HUES48 (cell line): ENCODE data around the gene ADARB2.

Experiments used
- H3K27ac ChIP-seq: one replicate; pipeline ENCODE4 v1.7.0; 2013; ENCODE audit warnings: low read depth, low read length, inconsistent platforms
- H3K27me3 ChIP-seq: 2 replicates; pipeline ENCODE4 v1.6.1; 2013; ENCODE audit warnings: mild to moderate bottlenecking, low read length; ENCODE audit not compliant: control insufficient read depth, insufficient read depth
- H3K36me3 ChIP-seq: 2 replicates; pipeline ENCODE4 v1.6.1; 2013; ENCODE audit warnings: low read length; ENCODE audit not compliant: control insufficient read depth, insufficient read depth
- H3K4me1 ChIP-seq: 2 replicates; pipeline ENCODE4 v1.6.1; 2013; ENCODE audit warnings: mild to moderate bottlenecking, low read length; ENCODE audit not compliant: control insufficient read depth, insufficient read depth
- H3K4me3 ChIP-seq: 2 replicates; pipeline ENCODE4 v1.5.1; 2013; ENCODE audit warnings: mild to moderate bottlenecking, low read depth, low read length
- H3K9ac ChIP-seq: 2 replicates; pipeline ENCODE4 v1.6.1; 2013; ENCODE audit warnings: mild to moderate bottlenecking, low read depth, low read length, moderate library complexity
- H3K9me3 ChIP-seq: 2 replicates; pipeline ENCODE4 v1.6.1; 2013; ENCODE audit warnings: low read length; ENCODE audit not compliant: control insufficient read depth, insufficient read depth

ADARB2 gene

GRCh38 chr10:1535301-1535965 lies 201.9 kb downstream of the ADARB2 start:
- no peaks in the 10 kb centered on the region for H3K9me3 ChIP-seq
- H3K27me3 ChIP-seq = no peaks in the 10 kb centered on the region
- H3K4me1 ChIP-seq = no peaks in the 10 kb centered on the region
- H3K36me3 ChIP-seq = no peaks in the 10 kb centered on the region
- H3K9ac ChIP-seq = no peak overlapping the region
- no peak overlapping the region for H3K4me3 ChIP-seq
- no peak overlapping the region for H3K27ac ChIP-seq

GRCh38 chr10:1534820-1535219 lies 202.5 kb downstream of the ADARB2 start:
- H3K9me3 ChIP-seq = no peaks in the 10 kb centered on the region
- H3K4me3 ChIP-seq = no peak overlapping the region
- H3K9ac ChIP-seq = no peak overlapping the region
- H3K36me3 ChIP-seq = no peaks in the 10 kb centered on the region
- H3K27me3 ChIP-seq = no peaks in the 10 kb centered on the region
- H3K4me1 ChIP-seq = no peaks in the 10 kb centered on the region
- H3K27ac ChIP-seq = no peak overlapping the region

GRCh38 chr10:1532636-1533035 lies 204.7 kb downstream of the ADARB2 start:
- Histone ChIP-seq H3K27ac (no peak overlapping the region), H3K27me3 (no peaks in the 10 kb centered on the region)

GRCh38 chr10:1531883-1532597 lies 205.3 kb downstream of the ADARB2 start:
- H3K27me3 ChIP-seq = no peaks in the 10 kb centered on the region
- H3K9ac ChIP-seq = no peak overlapping the region
- H3K27ac ChIP-seq = no peak overlapping the region
- no peak overlapping the region for H3K4me3 ChIP-seq
- no peaks in the 10 kb centered on the region for H3K36me3 ChIP-seq
- no peaks in the 10 kb centered on the region for H3K9me3 ChIP-seq
- H3K4me1 ChIP-seq = no peaks in the 10 kb centered on the region

More at GRCh38 chr10:1532636-1533035, 204.7 kb downstream of the ADARB2 start:
- Histone ChIP-seq H3K9ac (no peak overlapping the region), H3K4me3 (no peak overlapping the region), H3K4me1 (no peaks in the 10 kb centered on the region), H3K36me3 (no peaks in the 10 kb centered on the region), H3K9me3 (no peaks in the 10 kb centered on the region)

- no peak overlapping the region for H3K27ac ChIP-seq
- no peak overlapping the region for H3K9ac ChIP-seq
- H3K27me3 ChIP-seq = no peaks in the 10 kb centered on the region
- no peaks in the 10 kb centered on the region for H3K36me3 ChIP-seq
- H3K4me1 ChIP-seq = no peaks in the 10 kb centered on the region
- no peak overlapping the region for H3K4me3 ChIP-seq
- no peaks in the 10 kb centered on the region for H3K9me3 ChIP-seq
Observed at GRCh38 chr10:1530871-1531517, 206.3 kb downstream of the ADARB2 start.

- H3K36me3 ChIP-seq = no peaks in the 10 kb centered on the region
- H3K9ac ChIP-seq = no peak overlapping the region
- no peak overlapping the region for H3K27ac ChIP-seq
- H3K4me3 ChIP-seq = no peak overlapping the region
- H3K9me3 ChIP-seq = no peaks in the 10 kb centered on the region
- no peaks in the 10 kb centered on the region for H3K4me1 ChIP-seq
- no peaks in the 10 kb centered on the region for H3K27me3 ChIP-seq
Observed at GRCh38 chr10:1529806-1530413, 207.4 kb downstream of the ADARB2 start.

- peaks cover 2% of the 10 kb centered on the region; the same call in 1 of the 2 replicates for H3K4me1 ChIP-seq
- H3K9ac ChIP-seq = no peak overlapping the region
- no peaks in the 10 kb centered on the region for H3K27me3 ChIP-seq
- H3K9me3 ChIP-seq = no peaks in the 10 kb centered on the region
- no peaks in the 10 kb centered on the region for H3K36me3 ChIP-seq
- no peak overlapping the region for H3K27ac ChIP-seq
- no peak overlapping the region for H3K4me3 ChIP-seq
Observed at GRCh38 chr10:1527951-1528350, 209.4 kb downstream of the ADARB2 start.

GRCh38 chr10:1526436-1527055 lies 210.8 kb downstream of the ADARB2 start:
- H3K36me3 ChIP-seq = no peaks in the 10 kb centered on the region

GRCh38 chr10:1525354-1526162 lies 211.8 kb downstream of the ADARB2 start:
- Histone ChIP-seq H3K27ac (no peak overlapping the region), H3K27me3 (no peaks in the 10 kb centered on the region), H3K9me3 (no peaks in the 10 kb centered on the region), H3K9ac (no peak overlapping the region), H3K4me1 (peaks cover 20% of the 10 kb centered on the region), H3K4me3 (no peak overlapping the region), H3K36me3 (no peaks in the 10 kb centered on the region)

More at GRCh38 chr10:1526436-1527055, 210.8 kb downstream of the ADARB2 start:
- H3K27ac ChIP-seq = no peak overlapping the region
- H3K9me3 ChIP-seq = no peaks in the 10 kb centered on the region
- H3K27me3 ChIP-seq = no peaks in the 10 kb centered on the region
- no peak overlapping the region for H3K9ac ChIP-seq
- H3K4me1 ChIP-seq = peaks cover 15% of the 10 kb centered on the region
- H3K4me3 ChIP-seq = no peak overlapping the region

- Histone ChIP-seq H3K9ac (no peak overlapping the region), H3K9me3 (no peaks in the 10 kb centered on the region), H3K4me1 (peaks cover 20% of the 10 kb centered on the region), H3K4me3 (no peak overlapping the region), H3K27me3 (no peaks in the 10 kb centered on the region), H3K36me3 (no peaks in the 10 kb centered on the region), H3K27ac (no peak overlapping the region)
Observed at GRCh38 chr10:1524540-1524939, 212.8 kb downstream of the ADARB2 start.
